ENCODE results near the gene MYCBP2.

DNA sequence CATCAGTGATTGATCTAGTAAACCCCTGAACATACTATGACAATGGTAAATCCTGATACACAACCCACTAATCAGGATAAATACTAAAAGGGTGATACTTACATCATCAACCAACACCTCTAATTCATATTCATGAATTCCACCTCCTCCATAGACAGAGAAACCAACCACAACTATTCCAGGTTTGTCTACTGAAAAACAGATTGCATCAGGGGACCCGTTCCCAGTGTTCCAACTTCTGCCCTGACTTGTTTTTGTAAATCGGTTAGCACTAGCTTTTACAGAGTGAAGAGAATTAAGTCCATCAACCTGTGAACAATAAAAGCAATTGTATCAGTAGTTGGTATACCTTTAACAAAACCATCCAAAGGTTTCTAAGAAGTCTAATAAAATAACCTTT, 149.2 kb downstream of the MYCBP2 start:
- TF ChIP-seq, protein P1, sequence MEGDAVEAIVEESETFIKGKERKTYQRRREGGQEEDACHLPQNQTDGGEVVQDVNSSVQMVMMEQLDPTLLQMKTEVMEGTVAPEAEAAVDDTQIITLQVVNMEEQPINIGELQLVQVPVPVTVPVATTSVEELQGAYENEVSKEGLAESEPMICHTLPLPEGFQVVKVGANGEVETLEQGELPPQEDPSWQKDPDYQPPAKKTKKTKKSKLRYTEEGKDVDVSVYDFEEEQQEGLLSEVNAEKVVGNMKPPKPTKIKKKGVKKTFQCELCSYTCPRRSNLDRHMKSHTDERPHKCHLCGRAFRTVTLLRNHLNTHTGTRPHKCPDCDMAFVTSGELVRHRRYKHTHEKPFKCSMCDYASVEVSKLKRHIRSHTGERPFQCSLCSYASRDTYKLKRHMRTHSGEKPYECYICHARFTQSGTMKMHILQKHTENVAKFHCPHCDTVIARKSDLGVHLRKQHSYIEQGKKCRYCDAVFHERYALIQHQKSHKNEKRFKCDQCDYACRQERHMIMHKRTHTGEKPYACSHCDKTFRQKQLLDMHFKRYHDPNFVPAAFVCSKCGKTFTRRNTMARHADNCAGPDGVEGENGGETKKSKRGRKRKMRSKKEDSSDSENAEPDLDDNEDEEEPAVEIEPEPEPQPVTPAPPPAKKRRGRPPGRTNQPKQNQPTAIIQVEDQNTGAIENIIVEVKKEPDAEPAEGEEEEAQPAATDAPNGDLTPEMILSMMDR (IDR thresholded peaks at IDR 0.05) = no peak
- TF ChIP-seq JUNB (IDR thresholded peaks at IDR 0.05) (no peak), MYC (IDR thresholded peaks at IDR 0.05; ENCODE audit: borderline replicate concordance, low read length) (no peak), CEBPB (IDR thresholded peaks at IDR 0.05) (no peak), HDAC2 (IDR thresholded peaks at IDR 0.05) (no peak), RAD21 (conservative IDR thresholded peaks at IDR 0.05 in 1 of 2, IDR thresholded peaks at IDR 0.05 in 1 of 2) (no peak)
